Measurements from ENCODE around the gene RNF7. TPM values are rescaled to one million over a fixed set of nuclear protein-coding genes. Genes with fewer than 3 reads are reported as not detected.
"Not testable (repeated sequence)": the region's sequence is repeated elsewhere in the genome, so short reads cannot be mapped to it uniquely, and the experiment has no call there.

Gene RNF7
- total and polyA plus RNA-seq, 8 donors: 88.1 to 107 (median 94.4) TPM

- H3K4me3 ChIP-seq: no peak overlapping the region
- no peak for DNase-seq
Observed at GRCh38 chr3:141699324-141699723, 38.8 kb upstream of the RNF7 start.

GRCh38 chr3:141699897-141700296 is 38.2 kb upstream of the RNF7 start:
- Histone ChIP-seq H3K27ac (no peak overlapping the region), H3K4me1 (no peaks in the 10 kb centered on the region), H3K9me3 (no peaks in the 10 kb centered on the region), H3K36me3 (no peaks in the 10 kb centered on the region), H3K27me3 (no peaks in the 10 kb centered on the region), H3K4me3 (no peak overlapping the region)
- ATAC-seq (peak; percentile 16), DNase-seq (peak in 1 of 4 donors; percentile 31)
- intact Hi-C loops (cut with DNase I): no loop called here
- TF ChIP-seq, protein P1, sequence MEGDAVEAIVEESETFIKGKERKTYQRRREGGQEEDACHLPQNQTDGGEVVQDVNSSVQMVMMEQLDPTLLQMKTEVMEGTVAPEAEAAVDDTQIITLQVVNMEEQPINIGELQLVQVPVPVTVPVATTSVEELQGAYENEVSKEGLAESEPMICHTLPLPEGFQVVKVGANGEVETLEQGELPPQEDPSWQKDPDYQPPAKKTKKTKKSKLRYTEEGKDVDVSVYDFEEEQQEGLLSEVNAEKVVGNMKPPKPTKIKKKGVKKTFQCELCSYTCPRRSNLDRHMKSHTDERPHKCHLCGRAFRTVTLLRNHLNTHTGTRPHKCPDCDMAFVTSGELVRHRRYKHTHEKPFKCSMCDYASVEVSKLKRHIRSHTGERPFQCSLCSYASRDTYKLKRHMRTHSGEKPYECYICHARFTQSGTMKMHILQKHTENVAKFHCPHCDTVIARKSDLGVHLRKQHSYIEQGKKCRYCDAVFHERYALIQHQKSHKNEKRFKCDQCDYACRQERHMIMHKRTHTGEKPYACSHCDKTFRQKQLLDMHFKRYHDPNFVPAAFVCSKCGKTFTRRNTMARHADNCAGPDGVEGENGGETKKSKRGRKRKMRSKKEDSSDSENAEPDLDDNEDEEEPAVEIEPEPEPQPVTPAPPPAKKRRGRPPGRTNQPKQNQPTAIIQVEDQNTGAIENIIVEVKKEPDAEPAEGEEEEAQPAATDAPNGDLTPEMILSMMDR (IDR thresholded peaks at IDR 0.05): no peak

More at GRCh38 chr3:141699324-141699723, 38.8 kb upstream of the RNF7 start:
- H3K27ac ChIP-seq: no peak overlapping the region
- peak; percentile 76 for ATAC-seq
- H3K9me3 ChIP-seq: no peaks in the 10 kb centered on the region
- H3K4me1 ChIP-seq: no peaks in the 10 kb centered on the region
- H3K36me3 ChIP-seq: no peaks in the 10 kb centered on the region
- TF ChIP-seq, protein P1 (IDR thresholded peaks at IDR 0.05): no peak
- H3K27me3 ChIP-seq: no peaks in the 10 kb centered on the region
- intact Hi-C loops (cut with DNase I): no loop called here

DNA sequence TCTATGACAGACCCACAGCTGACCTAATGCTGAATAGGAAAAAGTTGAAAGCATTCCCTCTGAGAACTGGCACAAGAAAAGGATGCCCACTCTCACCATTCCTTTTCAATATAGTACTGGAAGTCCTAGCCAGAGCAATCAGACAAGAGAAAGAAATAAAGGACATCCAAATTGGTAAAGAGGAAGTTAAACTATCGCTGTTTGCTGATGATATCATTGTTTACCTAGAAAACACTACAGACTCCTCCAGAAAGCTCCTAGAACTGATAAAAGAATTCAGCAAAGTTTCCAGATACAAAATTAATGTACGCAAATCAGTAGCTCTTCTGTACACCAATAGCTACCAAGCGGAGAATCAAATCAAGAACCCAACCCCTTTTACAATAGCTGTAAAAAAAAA is 34.7 kb upstream of the RNF7 start:
- intact Hi-C loops (cut with DNase I); H3K36me3 ChIP-seq; DNase-seq; ATAC-seq; H3K4me3 ChIP-seq; H3K27me3 ChIP-seq; H3K9me3 ChIP-seq; H3K27ac ChIP-seq: not testable (repeated sequence)
- peaks cover 0 to 10% of the 10 kb centered on the region in 2 donors for H3K4me1 ChIP-seq

DNA sequence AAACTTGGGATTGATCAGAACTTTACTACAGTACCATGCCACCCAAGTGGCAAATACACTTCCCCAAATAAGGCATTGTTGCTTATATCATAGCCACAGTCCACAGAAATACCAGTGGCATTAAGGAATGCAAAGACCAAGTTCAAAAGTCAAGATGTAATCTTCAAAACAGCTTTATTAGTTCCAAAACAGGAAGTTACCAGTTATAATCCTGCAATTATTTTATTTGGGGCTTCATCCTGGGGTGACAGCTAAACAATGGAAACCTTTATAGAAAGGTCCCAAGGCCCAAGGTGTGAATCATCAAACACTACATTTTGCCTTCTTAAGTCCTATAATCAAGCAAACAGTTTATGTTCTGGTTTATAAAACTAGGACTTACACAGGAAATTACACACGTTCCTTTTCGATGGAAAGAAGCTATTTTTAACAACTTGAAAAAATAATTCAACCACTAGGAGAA is 30.3 kb upstream of the RNF7 start:
- intact Hi-C loops (cut with DNase I): no loop called here
- H3K36me3 ChIP-seq: no peaks in the 10 kb centered on the region
- ATAC-seq (no peak), DNase-seq (no peak)
- no peaks in the 10 kb centered on the region for H3K9me3 ChIP-seq
- no peaks in the 10 kb centered on the region for H3K27me3 ChIP-seq
- H3K4me1 ChIP-seq: peaks cover 0 to 13% of the 10 kb centered on the region in 2 donors
- H3K4me3 ChIP-seq: no peak overlapping the region
- TF ChIP-seq, protein P1 (IDR thresholded peaks at IDR 0.05): no peak
- H3K27ac ChIP-seq: peak overlapping the region in 1 of 2 donors; percentile 4

DNA sequence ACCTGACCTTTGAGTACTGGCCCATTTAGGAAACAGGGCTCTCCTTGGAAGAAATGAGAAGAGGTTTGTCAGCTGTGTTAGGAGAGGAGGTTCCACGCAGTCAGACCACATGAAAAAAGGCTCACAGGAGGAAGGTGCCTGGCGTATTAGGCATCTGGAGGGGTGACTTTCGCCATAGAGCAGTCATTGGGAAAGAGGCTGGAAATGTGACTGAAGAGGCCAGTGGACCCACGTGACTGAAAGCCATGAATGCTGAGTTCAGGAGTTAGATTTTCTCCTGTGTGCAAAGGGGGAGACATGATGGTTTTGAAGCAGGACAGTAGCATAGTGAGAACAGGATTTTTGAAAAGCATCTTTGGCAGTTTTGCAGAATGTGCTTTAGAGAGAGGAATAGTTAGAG is 29.7 kb upstream of the RNF7 start:
- ATAC-seq (no peak), DNase-seq (peak in 1 of 4 donors; percentile 41)
- no peaks in the 10 kb centered on the region for H3K27me3 ChIP-seq
- no peak overlapping the region for H3K27ac ChIP-seq
- H3K9me3 ChIP-seq: no peaks in the 10 kb centered on the region
- peaks cover 0 to 13% of the 10 kb centered on the region in 2 donors for H3K4me1 ChIP-seq
- H3K36me3 ChIP-seq: no peaks in the 10 kb centered on the region
- no peak overlapping the region for H3K4me3 ChIP-seq
- TF ChIP-seq, protein P1 (IDR thresholded peaks at IDR 0.05): no peak
- intact Hi-C loops (cut with DNase I): no loop called here

- TF ChIP-seq, protein P1 (IDR thresholded peaks at IDR 0.05): no peak
- intact Hi-C loops (cut with DNase I): no loop called here
- H3K4me3 ChIP-seq: no peak overlapping the region
- H3K36me3 ChIP-seq: no peaks in the 10 kb centered on the region
- H3K27ac ChIP-seq: no peak overlapping the region
- H3K4me1 ChIP-seq: peaks cover 0 to 13% of the 10 kb centered on the region in 2 donors
- ATAC-seq: no peak
- no peaks in the 10 kb centered on the region for H3K27me3 ChIP-seq
- H3K9me3 ChIP-seq: no peaks in the 10 kb centered on the region
- no peak for DNase-seq
Observed at GRCh38 chr3:141709126-141709770, 28.9 kb upstream of the RNF7 start.
